IPS DF 19.7 (cell line): ENCODE measurements around the gene SLC43A3.

Experiments used
- DNase-seq: peaks from one replicate; pipeline ENCODE4 v3.0.0-alpha.2; 2013; ENCODE audit warnings: low read depth, low spot score

The SLC43A3 gene

DNA sequence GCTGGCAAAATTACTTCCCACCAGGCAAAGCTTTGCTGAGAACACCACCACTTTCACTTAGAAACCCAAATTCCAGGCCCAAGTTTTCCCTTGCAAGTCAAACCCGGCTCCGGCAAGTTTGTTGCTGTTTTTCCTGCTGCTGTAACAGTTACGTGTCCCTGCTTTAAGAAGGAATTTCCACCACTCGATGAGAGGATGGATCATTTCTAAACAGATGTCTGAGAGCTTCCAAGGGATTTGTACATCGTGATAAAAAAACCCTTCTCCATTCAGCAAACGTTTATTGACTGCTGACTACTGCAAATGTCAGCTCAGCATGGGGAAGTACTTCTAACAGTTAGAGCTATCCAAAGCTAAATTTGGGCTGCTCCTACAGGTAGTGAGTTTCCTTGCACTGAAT, 69.1 kb downstream of the SLC43A3 start:
- DNase-seq, result no peak

GRCh38 chr11:57357310-57357709, 69.6 kb downstream of the SLC43A3 start:
- no peak for DNase-seq
